ENCODE data around the gene NUP85. TPM values are rescaled to one million over a fixed set of nuclear protein-coding genes. Genes with fewer than 3 reads are reported as not detected.

Gene NUP85
- total and polyA plus RNA-seq, 2 experiments from 2014 or later, result 59.4 to 114 TPM

GRCh38 chr17:75239778-75240393, 34.4 kb downstream of the NUP85 start:
- peak overlapping the region; percentile 22; the same call in 1 of the 3 replicates for H3K4me3 Mint-ChIP-seq
- Histone ChIP-seq H4K20me1 (replicated peaks; ENCODE audit: insufficient read depth) (peaks cover 4% of the 10 kb centered on the region; the same call in 1 of the 2 replicates), H3K79me2 (replicated peaks; ENCODE audit: insufficient read depth) (no peaks in the 10 kb centered on the region), H3K9me2 (ENCODE audit: insufficient read depth) (no peaks in the 10 kb centered on the region), H3K4me3 (no peak overlapping the region), H3K27me3 (ENCODE audit: insufficient read depth) (no peaks in the 10 kb centered on the region), H3K27ac (ENCODE audit: low read depth) (peak overlapping the region; percentile 72; the same call in 1 of the 2 replicates), H3F3A (replicated peaks; ENCODE audit: low read depth) (peaks cover 35% of the 10 kb centered on the region), H3K4me1 (ENCODE audit: insufficient read depth) (no peaks in the 10 kb centered on the region), H2AFZ (no peak overlapping the region), H3K36me3 (ENCODE audit: insufficient read depth) (peaks cover 20% of the 10 kb centered on the region), H3K4me2 (no peak overlapping the region)
- no peaks in the 10 kb centered on the region for H3K9me3 Mint-ChIP-seq
- H3K36me3 Mint-ChIP-seq (ENCODE audit: low read depth), result peaks cover 84% of the 10 kb centered on the region
- peaks cover 22% of the 10 kb centered on the region for H3K27me3 Mint-ChIP-seq (ENCODE audit: insufficient read depth, low read depth, poor library complexity)
- DNase-seq (ENCODE audit: low spot score) (no peak), ATAC-seq (no peak)
- TF ChIP-seq EZH2phosphoT487 (IDR thresholded peaks at IDR 0.05; ENCODE audit: unreplicated experiment) (no peak), STAT1 (IDR thresholded peaks at IDR 0.05; ENCODE audit: unreplicated experiment) (no peak), ZNF462 (CRISPR knock-in tag; IDR thresholded peaks at IDR 0.05) (no peak), ZNF114 (CRISPR knock-in tag; IDR thresholded peaks at IDR 0.05) (no peak), CREB1 (CRISPR knock-in tag; IDR thresholded peaks at IDR 0.05; ENCODE audit: low read depth) (no peak), ZNF331 (CRISPR knock-in tag; IDR thresholded peaks at IDR 0.05; ENCODE audit: low read depth) (no peak), REST (IDR thresholded peaks at IDR 0.05; ENCODE audit: unreplicated experiment) (no peak), NANOG (IDR thresholded peaks at IDR 0.05; ENCODE audit: borderline replicate concordance) (no peak), POLR2AphosphoS5 (IDR thresholded peaks at IDR 0.05; ENCODE audit: low read depth) (no peak), CTCF (conservative IDR thresholded peaks at IDR 0.05; ENCODE audit: low read depth in 2 of 2) (no peak), ETS1 (IDR thresholded peaks at IDR 0.05) (no peak)
- H3K27ac Mint-ChIP-seq, result peak overlapping the region; percentile 85
- peaks cover 10% of the 10 kb centered on the region; the same call in 2 of the 3 replicates for H3K4me1 Mint-ChIP-seq

All from GM23338 (cell line).